Nucleus accumbens (tissue), 56 donors: ENCODE results near the gene SSBP4.
"Not testable (repeated sequence)": the region's sequence is repeated elsewhere in the genome, so short reads cannot be mapped to it uniquely, and the experiment has no call there.

Experiments
- DNase-seq, 56 donors: peaks; one replicate each; lab custom pipeline; 2025; lab: John Stamatoyannopoulos, UW

Gene SSBP4

GRCh38 chr19:18392417-18392816, 26.8 kb upstream of the SSBP4 start:
- DNase-seq = peak in 1 of 56 donors; percentile 14

- DNase-seq = no peak
These were observed 26.3 kb upstream of the SSBP4 start for GRCh38 chr19:18392926-18393325.

GRCh38 chr19:18393836-18394235, 25.4 kb upstream of the SSBP4 start:
- DNase-seq = peak in 3 of 56 donors; percentile 9 to 24 (median 20)

DNA sequence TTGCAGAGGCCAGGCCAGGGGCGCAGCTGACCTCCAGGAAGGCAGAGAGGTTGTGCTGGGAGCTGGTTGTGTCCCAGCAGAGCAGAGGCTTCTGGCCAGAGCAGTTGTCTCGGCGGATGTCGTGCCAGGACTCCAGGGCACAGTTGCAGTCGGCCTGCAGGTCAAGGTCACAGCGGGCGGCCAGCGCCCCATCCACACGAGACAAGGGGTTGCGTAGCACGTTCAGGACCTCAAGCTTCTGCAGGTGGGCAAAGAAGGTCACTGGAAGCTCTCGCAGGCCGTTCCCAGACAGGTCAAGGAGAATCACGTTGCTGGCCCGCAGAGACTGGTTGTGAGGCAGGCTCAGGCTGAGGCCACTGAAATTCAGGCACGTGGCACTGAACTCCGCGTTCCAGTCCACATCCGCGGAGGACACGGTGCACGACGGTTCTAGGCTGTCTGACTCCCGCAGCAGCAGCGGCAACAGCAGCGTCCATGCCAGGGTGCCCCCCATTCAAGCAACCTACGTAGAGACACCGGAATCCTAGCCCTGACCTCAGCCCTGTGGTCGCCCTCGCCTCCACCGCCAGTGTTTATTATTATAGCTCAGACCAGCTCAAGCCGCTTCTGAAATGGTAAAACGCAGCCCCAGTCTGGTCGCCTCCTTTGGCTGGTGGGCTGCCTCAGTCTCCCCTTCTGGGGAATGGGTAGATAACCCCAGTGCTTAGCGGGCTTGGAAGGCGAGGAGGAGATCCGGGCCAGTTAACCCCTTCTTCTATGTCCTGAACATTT, 22.5 kb upstream of the SSBP4 start:
- DNase-seq = no peak

- peak in 3 of 56 donors; percentile 20 to 41 (median 31) for DNase-seq
These were observed 21.7 kb upstream of the SSBP4 start, which contains the start of gene LRRC25 for GRCh38 chr19:18397242-18398202. LRRC25 (minus strand) TSS chr19:18397622; CDS start chr19:18396963, 659 bp downstream.

DNA sequence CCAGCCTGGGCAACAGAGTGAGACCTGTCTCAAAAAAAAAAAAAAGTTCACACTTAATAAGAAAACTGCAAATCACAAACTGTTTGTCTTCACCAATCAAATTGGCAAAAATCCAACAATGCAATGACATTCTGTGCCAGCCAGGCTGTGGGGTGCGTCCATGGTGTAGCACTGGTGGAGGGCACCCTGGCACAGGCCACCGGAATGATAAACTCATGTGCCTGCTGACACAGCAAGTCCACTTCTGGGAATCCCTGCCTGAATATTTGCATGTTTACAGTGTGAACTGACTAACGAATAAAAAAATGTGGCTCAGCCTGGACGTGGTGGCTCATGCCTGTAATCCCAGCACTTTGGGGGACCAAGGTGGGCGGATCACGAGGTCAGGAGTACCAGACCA, 20.2 kb upstream of the SSBP4 start:
- DNase-seq = no peak

- DNase-seq = peak in 12 of 56 donors; percentile 5 to 60 (median 22)
These were observed 17.6 kb upstream of the SSBP4 start for GRCh38 chr19:18401580-18402112.

GRCh38 chr19:18402455-18403248, 16.5 kb upstream of the SSBP4 start:
- DNase-seq = not testable (repeated sequence)

DNA sequence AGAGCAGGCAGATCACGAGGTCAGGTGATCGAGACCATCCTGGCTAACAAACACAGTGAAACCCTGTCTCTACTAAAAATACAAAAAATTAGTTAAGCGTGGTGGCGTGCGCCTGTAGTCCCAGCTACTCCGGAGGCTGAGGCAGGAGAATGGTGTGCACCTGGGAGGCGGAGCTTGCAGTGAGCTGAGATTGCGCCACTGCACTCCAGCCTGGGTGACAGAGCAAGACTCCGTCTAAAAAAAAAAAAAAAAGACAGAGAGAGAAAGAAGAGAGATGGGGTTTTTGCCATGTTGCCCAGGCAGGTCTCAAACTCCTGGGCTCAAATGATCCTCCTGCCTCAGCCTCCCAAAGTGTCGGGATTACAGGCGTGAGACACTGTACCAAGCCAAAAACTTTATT, 13.4 kb upstream of the SSBP4 start:
- not testable (repeated sequence) for DNase-seq

DNA sequence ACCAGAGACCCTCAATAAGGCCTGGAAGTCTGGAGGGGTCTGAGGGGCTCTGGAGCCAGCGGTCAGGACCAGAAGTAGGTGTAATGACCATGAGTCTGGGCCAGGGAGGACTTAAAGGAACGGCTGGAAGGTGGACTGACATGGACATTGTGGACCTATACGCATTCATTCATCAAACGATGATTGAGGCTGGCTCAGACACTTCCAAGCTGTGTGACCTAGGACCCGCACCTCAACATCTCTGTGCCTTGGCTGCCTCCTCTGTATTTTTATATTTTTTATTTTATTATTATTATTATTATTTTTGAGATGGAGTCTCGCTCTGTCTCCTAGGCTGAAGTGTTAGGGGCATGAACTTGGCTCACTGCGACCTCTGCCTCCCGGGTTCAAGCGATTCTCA, 12.4 kb upstream of the SSBP4 start:
- no peak for DNase-seq

- no peak for DNase-seq
These were observed 11.1 kb upstream of the SSBP4 start for GRCh38 chr19:18408053-18408476.

GRCh38 chr19:18412610-18413239, 6.5 kb upstream of the SSBP4 start:
- DNase-seq = no peak

GRCh38 chr19:18414504-18415177, 4.6 kb upstream of the SSBP4 start:
- no peak for DNase-seq

DNA sequence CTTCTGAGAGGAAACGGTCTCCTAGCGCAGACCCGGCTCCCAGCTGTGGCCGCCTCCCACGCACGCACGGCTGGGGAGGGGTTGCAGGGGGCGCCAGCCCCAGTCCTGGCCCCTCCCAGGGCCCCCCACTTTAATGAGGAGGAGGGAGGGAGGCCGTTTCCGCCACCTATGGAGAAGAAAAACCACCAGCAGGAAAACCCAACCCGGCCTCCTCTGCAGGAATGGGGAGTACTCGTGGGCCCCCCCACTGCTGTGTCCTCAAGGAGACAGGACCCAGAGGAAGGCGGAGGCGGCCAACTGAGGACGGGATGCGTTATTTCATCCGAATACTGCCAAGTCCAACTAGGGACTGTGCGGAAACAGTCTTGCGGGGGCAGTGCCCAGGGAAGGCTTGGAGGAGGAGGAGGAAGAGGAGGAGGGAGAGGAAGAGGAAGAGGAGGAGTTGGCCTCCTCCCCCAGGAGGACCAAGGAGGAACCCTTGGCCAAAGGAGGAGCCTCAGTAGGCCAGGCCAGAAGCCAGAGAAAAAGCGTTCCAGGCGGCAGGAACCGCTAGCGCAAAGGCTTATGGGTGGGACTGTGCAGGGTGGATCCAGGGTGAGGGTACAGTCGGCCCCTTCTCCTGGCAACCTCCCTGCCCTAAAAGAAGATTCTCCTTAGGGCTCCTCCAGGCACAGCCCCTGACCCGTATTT, 3.9 kb upstream of the SSBP4 start:
- DNase-seq = peak in 10 of 56 donors; percentile 16 to 47 (median 30)

DNA sequence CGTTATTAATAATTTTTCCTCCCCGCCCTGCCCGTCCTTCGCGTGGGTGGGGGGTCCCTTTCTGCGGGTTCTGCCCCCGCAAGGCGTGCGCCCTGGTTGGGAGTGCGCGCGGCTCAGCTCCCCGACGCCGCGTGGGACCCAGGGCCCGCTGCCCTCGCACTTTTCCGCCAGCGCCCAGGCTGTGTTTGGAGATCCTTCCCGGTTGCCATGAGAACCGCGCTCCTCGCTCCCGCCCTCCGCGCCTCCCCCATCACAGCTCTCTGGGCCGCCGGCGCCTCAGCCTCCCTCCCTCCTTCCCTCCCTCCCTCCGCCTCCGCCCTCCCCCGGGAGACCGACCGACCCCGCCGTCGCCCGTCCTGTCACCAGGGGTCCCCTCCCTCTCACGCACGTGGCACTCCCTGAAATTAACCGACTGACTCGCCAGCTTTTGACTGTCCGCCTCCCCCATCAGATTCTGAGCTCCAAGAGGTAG, 2.4 kb upstream of the SSBP4 start:
- DNase-seq = peak in 53 of 56 donors; percentile 22 to 91 (median 71)

GRCh38 chr19:18417250-18418028, 1.8 kb upstream of the SSBP4 start:
- peak in 22 of 56 donors; percentile 13 to 64 (median 46) for DNase-seq

DNA sequence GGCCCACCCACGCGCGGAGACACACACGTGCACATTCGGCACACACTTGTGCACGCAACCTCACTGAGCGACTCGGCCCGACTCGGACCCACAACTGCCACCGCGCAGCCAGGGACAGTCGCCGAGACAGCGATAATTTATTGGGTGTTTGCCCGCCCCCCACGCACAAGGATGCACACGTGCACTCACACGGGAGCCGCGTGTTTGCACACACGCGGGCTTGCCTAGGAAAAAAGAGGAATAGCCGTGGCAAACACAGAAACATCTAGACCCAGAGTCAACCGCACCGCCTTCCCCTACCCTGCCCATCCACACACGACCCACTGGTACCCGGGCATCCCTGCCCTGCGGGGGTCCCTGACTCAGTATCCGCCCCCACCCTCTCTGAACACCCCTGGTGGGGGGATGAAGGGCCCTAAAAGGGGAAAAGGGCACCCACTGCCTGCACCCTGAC, 1.1 kb upstream of the SSBP4 start:
- DNase-seq = peak in 15 of 56 donors; percentile 28 to 59 (median 43)
